GM12873 (cell line): ENCODE data around the gene GSAP.

Experiments used
- CTCF ChIP-seq: IDR thresholded peaks from 2 replicates; pipeline ENCODE4 v1.5.1; 2012; ENCODE audit warnings: low read depth, mild to moderate bottlenecking, moderate library complexity, low read length, control low read depth; ENCODE audit not compliant: insufficient read depth; ENCODE audit errors: missing control alignments

GSAP gene

GRCh38 chr7:77404641-77405040, 11.5 kb downstream of the GSAP start:
- no peak for TF ChIP-seq CTCF

- TF ChIP-seq CTCF, result no peak
These were observed 12.2 kb downstream of the GSAP start for GRCh38 chr7:77403957-77404356.

- no peak for TF ChIP-seq CTCF
These were observed 13.3 kb downstream of the GSAP start for GRCh38 chr7:77402818-77403217.

- no peak for TF ChIP-seq CTCF
These were observed 15.1 kb downstream of the GSAP start for GRCh38 chr7:77401002-77401401.

GRCh38 chr7:77399816-77400215, 16.3 kb downstream of the GSAP start:
- no peak for TF ChIP-seq CTCF

GRCh38 chr7:77396894-77397547, 19.1 kb downstream of the GSAP start:
- no peak for TF ChIP-seq CTCF

GRCh38 chr7:77395626-77396025, 20.5 kb downstream of the GSAP start:
- no peak for TF ChIP-seq CTCF
